Liver (tissue), 9 donors: ENCODE results near the gene SEMA3B. TPM values are rescaled to one million over a fixed set of nuclear protein-coding genes. Genes with fewer than 3 reads are reported as not detected.

ENCODE experiments used
- DNase-seq: peaks from one replicate; pipeline ENCODE4 v3.0.0-alpha.2; 2017; ENCODE audit warnings: low spot score
- H3K27ac ChIP-seq, 2 donors: one replicate each; pipeline ENCODE4 v1.7.0; 2013; ENCODE audit warnings: inconsistent platforms in 2 of 2, low read length in 2 of 2, control low read depth in 1 of 2, low read depth in 1 of 2, mild to moderate bottlenecking in 1 of 2
- H3K27me3 ChIP-seq, 4 donors: one replicate each; pipeline versions ENCODE4 v1.6.1 to v1.7.0; 2013; ENCODE audit warnings: low read length in 3 of 4, inconsistent platforms in 1 of 4, mild to moderate bottlenecking in 1 of 4, moderate library complexity in 1 of 4; ENCODE audit not compliant: control insufficient read depth in 4 of 4, insufficient read depth in 4 of 4
- H3K36me3 ChIP-seq, 4 donors: one replicate each; pipeline versions ENCODE4 v1.6.1 to v1.7.0; 2013; ENCODE audit warnings: low read length in 3 of 4, mild to moderate bottlenecking in 3 of 4, low read depth in 1 of 4, moderate library complexity in 1 of 4; ENCODE audit not compliant: control insufficient read depth in 4 of 4, insufficient read depth in 3 of 4
- H3K4me1 ChIP-seq, 4 donors: one replicate each; pipeline versions ENCODE4 v1.6.1 to v1.7.0; 2013; ENCODE audit warnings: low read length in 3 of 4, mild to moderate bottlenecking in 3 of 4, moderate library complexity in 1 of 4; ENCODE audit not compliant: control insufficient read depth in 4 of 4, insufficient read depth in 4 of 4
- H3K4me3 ChIP-seq, 3 donors: one replicate each; pipeline versions ENCODE4 v1.6.1 to v1.7.0; 2013; ENCODE audit warnings: low read length in 3 of 3, control low read depth in 1 of 3, low read depth in 1 of 3, mild to moderate bottlenecking in 1 of 3
- H3K9ac ChIP-seq, 2 donors: one replicate each; pipeline ENCODE4 v1.7.0; 2013; ENCODE audit warnings: low read length in 2 of 2, mild to moderate bottlenecking in 2 of 2, moderate library complexity in 2 of 2, control low read depth in 1 of 2, low read depth in 1 of 2
- H3K9me3 ChIP-seq, 4 donors: one replicate each; pipeline versions ENCODE4 v1.6.1 to v1.7.0; 2013; ENCODE audit warnings: low read length in 3 of 4; ENCODE audit not compliant: control insufficient read depth in 4 of 4
- EGR1 ChIP-seq, 2 donors: IDR thresholded peaks; 2 replicates each; pipeline ENCODE4 v1.6.1; 2016 to 2018; ENCODE audit warnings: antibody characterized with exemption in 2 of 2, low read depth in 2 of 2
- FOXA1 ChIP-seq: IDR thresholded peaks from 2 replicates; pipeline ENCODE4 v1.6.1; 2016; ENCODE audit warnings: antibody characterized with exemption
- FOXA2 ChIP-seq: IDR thresholded peaks from 2 replicates; pipeline ENCODE4 v1.6.1; 2016; ENCODE audit warnings: antibody characterized with exemption
- GABPA ChIP-seq, 2 donors: IDR thresholded peaks in 1 of 2; conservative IDR thresholded peaks in 1 of 2; 2 replicates each; pipeline ENCODE4 v1.6.1; 2016; ENCODE audit warnings: antibody characterized with exemption in 2 of 2, mild to moderate bottlenecking in 1 of 2, moderate library complexity in 1 of 2
- HNF4A ChIP-seq, 2 donors: conservative IDR thresholded peaks; 2 replicates each; pipeline ENCODE4 v1.6.1; 2016; ENCODE audit warnings: antibody characterized with exemption in 2 of 2, mild to moderate bottlenecking in 2 of 2
- HNF4G ChIP-seq: IDR thresholded peaks from 2 replicates; pipeline ENCODE4 v1.6.1; 2016; ENCODE audit warnings: antibody characterized with exemption
- JUND ChIP-seq, 2 donors: IDR thresholded peaks; 2 replicates each; pipeline ENCODE4 v1.6.1; 2016; ENCODE audit warnings: antibody characterized with exemption in 2 of 2
- NR2F2 ChIP-seq: IDR thresholded peaks from 2 replicates; pipeline ENCODE4 v1.6.1; 2016; ENCODE audit warnings: antibody characterized with exemption
- RAD21 ChIP-seq, 2 donors: IDR thresholded peaks; 2 replicates each; pipeline ENCODE4 v1.6.1; 2016; ENCODE audit warnings: antibody characterized with exemption in 2 of 2, mild to moderate bottlenecking in 2 of 2
- RXRA ChIP-seq, 2 donors: IDR thresholded peaks; 2 replicates each; pipeline ENCODE4 v1.6.1; 2017 to 2018; ENCODE audit warnings: antibody characterized with exemption in 2 of 2, mild to moderate bottlenecking in 1 of 2
- SP1 ChIP-seq: IDR thresholded peaks from 2 replicates; pipeline ENCODE4 v1.6.1; 2018; ENCODE audit warnings: antibody characterized with exemption, mild to moderate bottlenecking
- TAF1 ChIP-seq: conservative IDR thresholded peaks from 2 replicates; pipeline ENCODE4 v1.6.1; 2016; ENCODE audit warnings: antibody characterized with exemption, mild to moderate bottlenecking
- YY1 ChIP-seq: IDR thresholded peaks from 2 replicates; pipeline ENCODE4 v1.6.1; 2016; ENCODE audit warnings: antibody characterized with exemption, mild to moderate bottlenecking
- WGBS: extraction: QIAGEN DNeasy Blood & Tissue Kit; methylation state at CpG from one replicate; pipeline ENCODE4 v1.1.7; 2013; 5-methylcytosine and 5-hydroxymethylcytosine counted together
- polyA plus RNA-seq, 2 donors: library from polyadenylated mRNA; stranded (reverse) in 1 of 2; unstranded in 1 of 2; fragments of 200-250 nt in 1 of 2; fragments of >200 nt in 1 of 2; fragmentation: Nextera tagmentation in 1 of 2; extraction: Ambion mirVana in 1 of 2; gene quantifications; one replicate each; pipeline versions ENCODE4 v1.2.1 to v1.2.3, GENCODE V29; 2013 to 2015
- total RNA-seq, 2 donors: library from RNA; depleted of rRNA; stranded (reverse); fragments of >200 nt; gene quantifications; one replicate each; pipeline ENCODE4 v1.2.3, GENCODE V29; 2014
- TF ChIP-seq, protein P1 (sequence below): IDR thresholded peaks from 2 replicates; pipeline ENCODE4 v1.6.1; 2016; ENCODE audit warnings: antibody characterized with exemption
- TF ChIP-seq, protein P2 (sequence below): fragments of 150-350 bp; IDR thresholded peaks from 2 replicates; pipeline ENCODE4 v1.5.1; 2017; ENCODE audit warnings: improper control_type of control experiment, low read depth, low read length; ENCODE audit not compliant: missing input control
- TF ChIP-seq, protein P3 (sequence below): IDR thresholded peaks from 2 replicates; pipeline ENCODE4 v1.6.1; 2016; ENCODE audit warnings: antibody characterized with exemption, mild to moderate bottlenecking
- TF ChIP-seq, protein P4 (sequence below): IDR thresholded peaks from 2 replicates; pipeline ENCODE4 v1.6.1; 2016; ENCODE audit warnings: antibody characterized with exemption
- TF ChIP-seq, protein P5 (sequence below): IDR thresholded peaks from 2 replicates; pipeline ENCODE4 v1.6.1; 2016; ENCODE audit warnings: antibody characterized with exemption
- donor health status: healthy.
- donor health status: healthy.
- donor health status: healthy.
- donor health status: healthy.
- donor health status: healthy.

Gene SEMA3B
- total and polyA plus RNA-seq, 4 donors: 0.40 to 1.5 (median 0.93) TPM

- peaks cover 5 to 25% (median 17%) of the 10 kb centered on the region in 4 donors for H3K4me1 ChIP-seq
- no peaks in the 10 kb centered on the region for H3K27me3 ChIP-seq
- no peak overlapping the region for H3K27ac ChIP-seq
- TF ChIP-seq, protein P1, sequence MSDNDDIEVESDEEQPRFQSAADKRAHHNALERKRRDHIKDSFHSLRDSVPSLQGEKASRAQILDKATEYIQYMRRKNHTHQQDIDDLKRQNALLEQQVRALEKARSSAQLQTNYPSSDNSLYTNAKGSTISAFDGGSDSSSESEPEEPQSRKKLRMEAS: no peak
- TF ChIP-seq FOXA2 (no peak), NR2F2 (no peak), HNF4G (no peak), YY1 (no peak), TAF1 (no peak), GABPA (IDR thresholded peaks at IDR 0.05 in 1 of 2, conservative IDR thresholded peaks at IDR 0.05 in 1 of 2) (no peak), FOXA1 (no peak), HNF4A (conservative IDR thresholded peaks at IDR 0.05) (no peak), RAD21 (IDR thresholded peaks at IDR 0.05) (no peak), EGR1 (IDR thresholded peaks at IDR 0.05; ENCODE audit: low read depth in 2 of 2) (no peak), RXRA (IDR thresholded peaks at IDR 0.05) (no peak), JUND (IDR thresholded peaks at IDR 0.05) (no peak), SP1 (no peak)
- TF ChIP-seq, protein P2, sequence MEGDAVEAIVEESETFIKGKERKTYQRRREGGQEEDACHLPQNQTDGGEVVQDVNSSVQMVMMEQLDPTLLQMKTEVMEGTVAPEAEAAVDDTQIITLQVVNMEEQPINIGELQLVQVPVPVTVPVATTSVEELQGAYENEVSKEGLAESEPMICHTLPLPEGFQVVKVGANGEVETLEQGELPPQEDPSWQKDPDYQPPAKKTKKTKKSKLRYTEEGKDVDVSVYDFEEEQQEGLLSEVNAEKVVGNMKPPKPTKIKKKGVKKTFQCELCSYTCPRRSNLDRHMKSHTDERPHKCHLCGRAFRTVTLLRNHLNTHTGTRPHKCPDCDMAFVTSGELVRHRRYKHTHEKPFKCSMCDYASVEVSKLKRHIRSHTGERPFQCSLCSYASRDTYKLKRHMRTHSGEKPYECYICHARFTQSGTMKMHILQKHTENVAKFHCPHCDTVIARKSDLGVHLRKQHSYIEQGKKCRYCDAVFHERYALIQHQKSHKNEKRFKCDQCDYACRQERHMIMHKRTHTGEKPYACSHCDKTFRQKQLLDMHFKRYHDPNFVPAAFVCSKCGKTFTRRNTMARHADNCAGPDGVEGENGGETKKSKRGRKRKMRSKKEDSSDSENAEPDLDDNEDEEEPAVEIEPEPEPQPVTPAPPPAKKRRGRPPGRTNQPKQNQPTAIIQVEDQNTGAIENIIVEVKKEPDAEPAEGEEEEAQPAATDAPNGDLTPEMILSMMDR: no peak
- TF ChIP-seq, protein P3, sequence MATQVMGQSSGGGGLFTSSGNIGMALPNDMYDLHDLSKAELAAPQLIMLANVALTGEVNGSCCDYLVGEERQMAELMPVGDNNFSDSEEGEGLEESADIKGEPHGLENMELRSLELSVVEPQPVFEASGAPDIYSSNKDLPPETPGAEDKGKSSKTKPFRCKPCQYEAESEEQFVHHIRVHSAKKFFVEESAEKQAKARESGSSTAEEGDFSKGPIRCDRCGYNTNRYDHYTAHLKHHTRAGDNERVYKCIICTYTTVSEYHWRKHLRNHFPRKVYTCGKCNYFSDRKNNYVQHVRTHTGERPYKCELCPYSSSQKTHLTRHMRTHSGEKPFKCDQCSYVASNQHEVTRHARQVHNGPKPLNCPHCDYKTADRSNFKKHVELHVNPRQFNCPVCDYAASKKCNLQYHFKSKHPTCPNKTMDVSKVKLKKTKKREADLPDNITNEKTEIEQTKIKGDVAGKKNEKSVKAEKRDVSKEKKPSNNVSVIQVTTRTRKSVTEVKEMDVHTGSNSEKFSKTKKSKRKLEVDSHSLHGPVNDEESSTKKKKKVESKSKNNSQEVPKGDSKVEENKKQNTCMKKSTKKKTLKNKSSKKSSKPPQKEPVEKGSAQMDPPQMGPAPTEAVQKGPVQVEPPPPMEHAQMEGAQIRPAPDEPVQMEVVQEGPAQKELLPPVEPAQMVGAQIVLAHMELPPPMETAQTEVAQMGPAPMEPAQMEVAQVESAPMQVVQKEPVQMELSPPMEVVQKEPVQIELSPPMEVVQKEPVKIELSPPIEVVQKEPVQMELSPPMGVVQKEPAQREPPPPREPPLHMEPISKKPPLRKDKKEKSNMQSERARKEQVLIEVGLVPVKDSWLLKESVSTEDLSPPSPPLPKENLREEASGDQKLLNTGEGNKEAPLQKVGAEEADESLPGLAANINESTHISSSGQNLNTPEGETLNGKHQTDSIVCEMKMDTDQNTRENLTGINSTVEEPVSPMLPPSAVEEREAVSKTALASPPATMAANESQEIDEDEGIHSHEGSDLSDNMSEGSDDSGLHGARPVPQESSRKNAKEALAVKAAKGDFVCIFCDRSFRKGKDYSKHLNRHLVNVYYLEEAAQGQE: no peak
- TF ChIP-seq, protein P4, sequence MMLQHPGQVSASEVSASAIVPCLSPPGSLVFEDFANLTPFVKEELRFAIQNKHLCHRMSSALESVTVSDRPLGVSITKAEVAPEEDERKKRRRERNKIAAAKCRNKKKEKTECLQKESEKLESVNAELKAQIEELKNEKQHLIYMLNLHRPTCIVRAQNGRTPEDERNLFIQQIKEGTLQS: no peak
- TF ChIP-seq, protein P5, sequence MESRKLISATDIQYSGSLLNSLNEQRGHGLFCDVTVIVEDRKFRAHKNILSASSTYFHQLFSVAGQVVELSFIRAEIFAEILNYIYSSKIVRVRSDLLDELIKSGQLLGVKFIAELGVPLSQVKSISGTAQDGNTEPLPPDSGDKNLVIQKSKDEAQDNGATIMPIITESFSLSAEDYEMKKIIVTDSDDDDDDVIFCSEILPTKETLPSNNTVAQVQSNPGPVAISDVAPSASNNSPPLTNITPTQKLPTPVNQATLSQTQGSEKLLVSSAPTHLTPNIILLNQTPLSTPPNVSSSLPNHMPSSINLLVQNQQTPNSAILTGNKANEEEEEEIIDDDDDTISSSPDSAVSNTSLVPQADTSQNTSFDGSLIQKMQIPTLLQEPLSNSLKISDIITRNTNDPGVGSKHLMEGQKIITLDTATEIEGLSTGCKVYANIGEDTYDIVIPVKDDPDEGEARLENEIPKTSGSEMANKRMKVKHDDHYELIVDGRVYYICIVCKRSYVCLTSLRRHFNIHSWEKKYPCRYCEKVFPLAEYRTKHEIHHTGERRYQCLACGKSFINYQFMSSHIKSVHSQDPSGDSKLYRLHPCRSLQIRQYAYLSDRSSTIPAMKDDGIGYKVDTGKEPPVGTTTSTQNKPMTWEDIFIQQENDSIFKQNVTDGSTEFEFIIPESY: no peak
- peaks cover 5 to 41% (median 22%) of the 10 kb centered on the region in 4 donors for H3K36me3 ChIP-seq
- H3K9ac ChIP-seq: no peak overlapping the region
- H3K9me3 ChIP-seq: no peaks in the 10 kb centered on the region
- no peak for DNase-seq
- WGBS: 98% methylated on average over 6 of the region's 6 CpGs
- no peak overlapping the region for H3K4me3 ChIP-seq
Observed at GRCh38 chr3:50289130-50289529, 20.2 kb downstream of the SEMA3B start.
